AG09309 (cell line): ENCODE measurements around the gene PLEKHB2.

ENCODE experiments used
- DNase-seq: peaks from one replicate; pipeline ENCODE4 v3.0.0-alpha.2; 2010; ENCODE audit warnings: low read depth
- H3K4me3 ChIP-seq: 2 replicates; pipeline ENCODE4 v1.5.1; 2011; ENCODE audit warnings: mild to moderate bottlenecking, low read depth, low read length, moderate library complexity; ENCODE audit not compliant: control insufficient read depth
- CTCF ChIP-seq: IDR thresholded peaks from 2 replicates; pipeline ENCODE4 v1.5.1; 2011; ENCODE audit warnings: mild to moderate bottlenecking, low read depth, low read length, inconsistent platforms; ENCODE audit not compliant: insufficient read depth, control insufficient read depth; ENCODE audit errors: missing control alignments

Gene PLEKHB2

GRCh38 chr2:131126436-131126835, 21.3 kb downstream of the PLEKHB2 start:
- H3K4me3 ChIP-seq, result no peak overlapping the region
- no peak for TF ChIP-seq CTCF
- no peak for DNase-seq

GRCh38 chr2:131127076-131127475, 21.9 kb downstream of the PLEKHB2 start:
- no peak for DNase-seq
- H3K4me3 ChIP-seq, result no peak overlapping the region
- no peak for TF ChIP-seq CTCF

GRCh38 chr2:131127981-131128380, 22.8 kb downstream of the PLEKHB2 start:
- TF ChIP-seq CTCF, result no peak
- no peak overlapping the region for H3K4me3 ChIP-seq
- no peak for DNase-seq

GRCh38 chr2:131130298-131130596, 25.1 kb downstream of the PLEKHB2 start:
- no peak overlapping the region for H3K4me3 ChIP-seq
- TF ChIP-seq CTCF, result no peak
- no peak for DNase-seq

- no peak overlapping the region for H3K4me3 ChIP-seq
- DNase-seq, result no peak
- no peak for TF ChIP-seq CTCF
These were observed 27.6 kb downstream of the PLEKHB2 start for GRCh38 chr2:131132729-131133128.

- no peak for TF ChIP-seq CTCF
- no peak for DNase-seq
- H3K4me3 ChIP-seq, result no peak overlapping the region
These were observed 35.4 kb downstream of the PLEKHB2 start for GRCh38 chr2:131140581-131140980.

- no peak for TF ChIP-seq CTCF
- H3K4me3 ChIP-seq, result no peak overlapping the region
- no peak for DNase-seq
These were observed 37.7 kb downstream of the PLEKHB2 start for GRCh38 chr2:131142849-131143248.
